WERI-Rb-1 (cell line): ENCODE measurements around the gene LNPEP.
"Not testable (repeated sequence)": the region's sequence is repeated elsewhere in the genome, so short reads cannot be mapped to it uniquely, and the experiment has no call there.

ENCODE experiments used
- DNase-seq: peaks from one replicate; pipeline ENCODE4 v3.0.0-alpha.2; 2020
- H3K27ac ChIP-seq: fragments of 250-450 bp; sonication (Bioruptor Pico); 2 replicates; pipeline ENCODE4 v1.5.1; 2020; ENCODE audit warnings: mild to moderate bottlenecking, moderate library complexity
- H3K27me3 ChIP-seq: fragments of 250-450 bp; sonication (Bioruptor Pico); 2 replicates; pipeline ENCODE4 v1.5.1; 2021; ENCODE audit warnings: mild to moderate bottlenecking, low read depth, moderate library complexity; ENCODE audit not compliant: insufficient read depth, severe bottlenecking
- H3K36me3 ChIP-seq: fragments of 250-450 bp; sonication (Bioruptor Pico); 2 replicates; pipeline ENCODE4 v1.5.1; 2020; ENCODE audit warnings: mild to moderate bottlenecking, moderate library complexity
- H3K4me3 ChIP-seq: 2 replicates; pipeline ENCODE4 v1.5.1; 2011; ENCODE audit warnings: low read depth, mild to moderate bottlenecking, control low read depth, low read length
- H3K9me3 ChIP-seq: fragments of 250-450 bp; sonication (Bioruptor Pico); 2 replicates; pipeline ENCODE4 v1.5.1; 2021; ENCODE audit warnings: mild to moderate bottlenecking, moderate library complexity; ENCODE audit not compliant: severe bottlenecking
- TF ChIP-seq, protein P1 (sequence below): IDR thresholded peaks from 2 replicates; pipeline ENCODE4 v1.5.1; 2011; ENCODE audit warnings: low read depth, mild to moderate bottlenecking, control low read depth, inconsistent platforms, low read length

LNPEP gene

DNA sequence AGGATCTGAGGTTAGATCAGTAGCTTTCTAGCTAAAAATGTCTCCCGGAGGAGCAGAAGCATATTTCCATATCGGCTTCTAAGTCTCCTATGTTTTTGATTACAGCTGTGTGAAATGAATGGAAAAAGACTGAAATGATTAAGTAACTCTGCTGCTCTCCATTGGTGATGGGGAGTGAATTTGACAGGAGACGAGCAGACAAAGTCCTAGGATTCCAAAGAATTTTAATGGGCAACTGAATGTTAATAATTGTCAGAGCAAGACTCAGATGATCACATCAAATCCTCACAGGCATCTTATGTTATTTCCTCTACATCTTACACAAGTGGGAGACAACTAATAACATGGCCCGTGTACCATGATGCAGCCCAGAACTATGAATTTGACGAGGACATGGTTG is 139.8 kb downstream of the LNPEP start:
- TF ChIP-seq, protein P1, sequence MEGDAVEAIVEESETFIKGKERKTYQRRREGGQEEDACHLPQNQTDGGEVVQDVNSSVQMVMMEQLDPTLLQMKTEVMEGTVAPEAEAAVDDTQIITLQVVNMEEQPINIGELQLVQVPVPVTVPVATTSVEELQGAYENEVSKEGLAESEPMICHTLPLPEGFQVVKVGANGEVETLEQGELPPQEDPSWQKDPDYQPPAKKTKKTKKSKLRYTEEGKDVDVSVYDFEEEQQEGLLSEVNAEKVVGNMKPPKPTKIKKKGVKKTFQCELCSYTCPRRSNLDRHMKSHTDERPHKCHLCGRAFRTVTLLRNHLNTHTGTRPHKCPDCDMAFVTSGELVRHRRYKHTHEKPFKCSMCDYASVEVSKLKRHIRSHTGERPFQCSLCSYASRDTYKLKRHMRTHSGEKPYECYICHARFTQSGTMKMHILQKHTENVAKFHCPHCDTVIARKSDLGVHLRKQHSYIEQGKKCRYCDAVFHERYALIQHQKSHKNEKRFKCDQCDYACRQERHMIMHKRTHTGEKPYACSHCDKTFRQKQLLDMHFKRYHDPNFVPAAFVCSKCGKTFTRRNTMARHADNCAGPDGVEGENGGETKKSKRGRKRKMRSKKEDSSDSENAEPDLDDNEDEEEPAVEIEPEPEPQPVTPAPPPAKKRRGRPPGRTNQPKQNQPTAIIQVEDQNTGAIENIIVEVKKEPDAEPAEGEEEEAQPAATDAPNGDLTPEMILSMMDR = no peak
- H3K27ac ChIP-seq = no peak overlapping the region
- no peak for DNase-seq
- H3K27me3 ChIP-seq = no peaks in the 10 kb centered on the region
- no peaks in the 10 kb centered on the region for H3K36me3 ChIP-seq
- H3K4me3 ChIP-seq = no peak overlapping the region
- H3K9me3 ChIP-seq = no peaks in the 10 kb centered on the region

DNA sequence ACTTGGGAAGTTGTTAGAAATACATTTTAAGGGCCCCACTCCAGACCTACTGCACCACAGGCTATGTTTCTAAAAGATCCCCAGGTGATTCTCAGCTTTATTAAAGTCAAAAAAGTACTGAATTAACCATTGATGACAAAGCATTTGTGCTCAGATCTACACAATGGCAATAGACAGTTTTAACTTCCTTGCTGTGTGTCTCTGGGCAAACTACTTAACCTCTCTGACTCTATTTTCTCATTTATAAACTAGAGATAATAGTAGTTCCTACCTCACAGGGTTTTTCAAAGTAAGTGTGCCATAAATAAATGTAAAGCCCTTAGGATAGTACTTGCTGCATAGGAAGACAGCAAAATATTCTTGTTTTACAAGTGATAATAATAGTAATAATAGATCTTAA is 140.2 kb downstream of the LNPEP start:
- Histone ChIP-seq H3K36me3 (no peaks in the 10 kb centered on the region), H3K27me3 (no peaks in the 10 kb centered on the region), H3K4me3 (no peak overlapping the region), H3K9me3 (no peaks in the 10 kb centered on the region), H3K27ac (no peak overlapping the region)
- no peak for DNase-seq
- TF ChIP-seq, protein P1 = no peak

GRCh38 chr5:97077246-97077645 is 141.4 kb downstream of the LNPEP start:
- DNase-seq = no peak
- no peaks in the 10 kb centered on the region for H3K9me3 ChIP-seq
- H3K27ac ChIP-seq = no peak overlapping the region
- H3K4me3 ChIP-seq = no peak overlapping the region
- H3K36me3 ChIP-seq = no peaks in the 10 kb centered on the region
- H3K27me3 ChIP-seq = no peaks in the 10 kb centered on the region
- TF ChIP-seq, protein P1 = no peak

DNA sequence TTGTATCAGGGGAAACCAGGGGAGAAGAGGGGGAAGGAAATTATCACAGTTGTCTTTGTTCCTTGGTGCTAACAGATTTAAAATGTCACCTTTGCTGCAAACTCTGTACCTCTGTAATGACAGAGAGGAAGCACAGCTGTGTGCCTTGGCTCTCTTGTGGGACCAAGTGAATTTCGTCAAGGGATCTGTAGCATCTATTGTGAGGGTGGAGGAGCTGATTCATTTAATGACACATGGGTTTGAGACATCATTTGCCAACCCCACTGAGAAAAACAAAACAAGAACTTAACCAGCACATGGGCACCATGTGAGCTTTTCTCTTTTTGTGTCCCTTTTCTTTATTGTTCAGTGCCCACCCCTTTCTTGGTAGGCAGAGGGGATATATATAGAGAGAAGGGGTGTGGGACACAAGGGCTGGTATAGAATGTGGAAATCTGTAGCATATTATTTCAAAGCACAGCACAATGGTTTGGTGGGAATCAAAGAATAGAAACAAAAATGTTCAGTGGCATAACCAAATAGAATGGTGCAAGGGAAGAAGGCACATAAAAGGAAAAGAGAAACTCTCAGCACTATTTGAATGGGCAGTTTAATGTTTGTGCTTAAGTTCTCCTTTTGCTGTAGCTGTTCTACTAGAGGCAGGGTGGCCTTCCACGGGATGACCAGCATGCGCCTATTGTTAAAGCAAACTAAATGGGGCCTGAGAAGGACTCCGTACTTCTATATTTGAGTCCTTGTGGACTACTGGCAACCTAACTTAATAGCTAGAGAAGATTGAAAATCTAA is 143.3 kb downstream of the LNPEP start:
- TF ChIP-seq, protein P1 = no peak
- no peak overlapping the region for H3K4me3 ChIP-seq
- H3K27ac ChIP-seq = no peak overlapping the region
- no peaks in the 10 kb centered on the region for H3K9me3 ChIP-seq
- DNase-seq = no peak
- H3K27me3 ChIP-seq = no peaks in the 10 kb centered on the region
- no peaks in the 10 kb centered on the region for H3K36me3 ChIP-seq

DNA sequence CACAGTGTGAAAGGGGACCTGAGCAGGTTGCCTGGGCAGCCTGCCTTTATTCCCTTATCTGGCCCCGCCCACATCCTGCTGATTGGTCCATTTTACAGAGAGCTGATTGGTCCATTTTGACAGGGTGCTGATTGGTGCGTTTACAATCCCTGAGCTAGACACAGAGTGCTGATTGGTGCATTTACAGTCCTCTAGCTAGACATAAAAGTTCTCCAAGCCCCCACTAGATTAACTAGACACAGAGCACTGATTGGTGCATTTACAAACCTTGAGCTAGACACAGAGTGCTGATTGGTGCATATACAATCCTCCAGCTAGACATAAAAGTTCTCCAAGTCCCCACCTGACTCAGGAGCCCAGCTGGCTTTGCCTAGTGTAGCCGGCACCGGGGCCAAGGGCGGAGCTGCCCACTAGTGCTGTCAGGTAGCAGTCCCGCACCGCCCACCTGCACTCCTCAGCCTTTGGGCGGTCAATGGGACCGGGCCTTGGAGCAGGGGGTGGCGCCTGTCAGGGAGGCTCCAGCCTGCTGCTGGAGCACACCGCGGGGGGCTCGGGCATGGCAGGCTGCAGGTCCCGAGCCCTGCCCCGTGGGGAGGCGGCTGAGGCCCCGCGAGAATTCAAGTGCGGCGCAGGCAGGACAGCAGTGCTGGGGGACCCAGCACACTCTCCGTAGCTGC is 149.0 kb downstream of the LNPEP start:
- not testable (repeated sequence) for H3K9me3 ChIP-seq, H3K4me3 ChIP-seq, H3K36me3 ChIP-seq, H3K27me3 ChIP-seq, H3K27ac ChIP-seq, DNase-seq

DNA sequence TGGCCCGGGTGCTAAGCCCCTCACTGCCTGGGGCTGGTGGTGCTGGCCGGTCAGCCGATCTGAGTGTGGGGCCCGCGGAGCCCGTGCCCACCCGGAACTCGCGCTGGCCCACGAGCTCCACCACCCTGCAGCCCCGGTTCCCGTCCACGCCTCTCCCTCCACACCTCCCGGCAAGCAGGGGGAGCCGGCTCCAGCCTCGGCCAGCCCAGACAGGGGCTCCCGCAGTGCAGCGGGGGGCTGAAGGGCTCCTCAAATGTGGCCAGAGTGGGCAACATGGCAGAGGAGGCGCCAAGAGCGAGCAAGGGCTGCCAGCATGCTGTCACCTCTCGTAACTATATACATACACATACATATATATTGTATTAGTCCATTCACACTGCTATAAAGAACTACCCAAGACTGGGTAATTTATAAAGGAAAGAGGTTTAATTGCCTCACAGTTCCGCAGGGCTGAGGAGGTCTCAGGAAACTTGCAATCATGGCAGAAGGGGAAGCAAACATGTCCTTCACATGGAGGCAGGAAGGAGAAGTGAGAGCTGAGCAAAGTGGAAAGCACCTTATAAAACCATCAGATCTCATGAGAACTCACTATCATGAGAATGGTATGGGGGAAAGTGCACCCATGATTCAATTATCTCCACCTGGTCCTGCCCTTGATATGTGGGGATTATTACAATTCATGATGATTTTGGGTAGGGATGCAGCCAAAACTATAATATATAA is 149.7 kb downstream of the LNPEP start:
- DNase-seq = no peak
- Histone ChIP-seq H3K27me3 (no peaks in the 10 kb centered on the region), H3K4me3 (no peak overlapping the region), H3K27ac (no peak overlapping the region), H3K9me3 (peaks cover 9% of the 10 kb centered on the region), H3K36me3 (no peaks in the 10 kb centered on the region)
- TF ChIP-seq, protein P1 = no peak
